GM10266 (cell line): ENCODE results near the gene TMEM114.

Source experiments
- DNase-seq: peaks from one replicate; pipeline ENCODE4 v3.0.0; 2012; ENCODE audit errors: extremely low spot score
- CTCF ChIP-seq: IDR thresholded peaks from 2 replicates; pipeline ENCODE4 v1.5.1; 2012; ENCODE audit warnings: mild to moderate bottlenecking, low read depth; ENCODE audit not compliant: control insufficient read depth, insufficient read depth; ENCODE audit errors: missing control alignments

TMEM114 gene

DNA sequence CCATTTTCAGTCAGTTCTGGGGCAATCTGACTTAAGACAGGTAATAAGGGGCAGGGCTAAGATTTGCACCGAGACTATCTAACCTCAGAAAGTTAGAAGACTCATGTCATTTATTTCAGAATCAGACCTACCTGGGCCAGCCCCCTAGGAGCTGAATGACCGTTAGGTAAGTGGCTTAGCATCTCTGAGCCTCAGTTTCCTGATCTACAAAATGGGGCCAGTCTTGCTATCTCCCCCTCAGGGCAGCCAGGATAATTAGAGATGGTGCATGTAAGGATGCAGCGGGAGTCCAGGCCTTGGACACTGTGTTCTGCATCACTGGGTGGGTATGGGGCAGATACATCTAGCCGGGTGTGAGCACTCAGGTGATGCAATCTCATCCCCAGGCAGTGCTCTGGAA, 20.8 kb upstream of the TMEM114 start:
- no peak for DNase-seq
- TF ChIP-seq CTCF: no peak

DNA sequence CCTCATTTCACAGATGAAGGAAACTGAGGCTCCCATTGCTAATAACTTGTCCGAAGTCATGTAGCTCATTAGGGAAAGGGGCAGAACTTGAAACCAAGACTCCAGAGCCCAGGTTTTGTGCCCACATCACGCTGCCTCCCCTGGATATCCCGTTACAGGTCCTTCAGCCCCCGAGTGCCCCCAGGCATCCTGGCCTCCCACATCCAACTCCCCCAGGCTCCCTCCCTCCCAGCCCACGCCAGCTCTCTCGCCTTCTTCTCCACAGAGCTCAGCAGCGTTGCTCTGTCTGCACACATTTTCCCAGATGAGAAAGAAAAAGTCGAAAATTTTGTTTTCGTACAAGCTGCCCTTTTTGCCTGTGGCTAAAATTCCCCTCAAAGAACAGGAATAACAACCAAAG, 16.9 kb upstream of the TMEM114 start:
- DNase-seq: no peak
- no peak for TF ChIP-seq CTCF

DNA sequence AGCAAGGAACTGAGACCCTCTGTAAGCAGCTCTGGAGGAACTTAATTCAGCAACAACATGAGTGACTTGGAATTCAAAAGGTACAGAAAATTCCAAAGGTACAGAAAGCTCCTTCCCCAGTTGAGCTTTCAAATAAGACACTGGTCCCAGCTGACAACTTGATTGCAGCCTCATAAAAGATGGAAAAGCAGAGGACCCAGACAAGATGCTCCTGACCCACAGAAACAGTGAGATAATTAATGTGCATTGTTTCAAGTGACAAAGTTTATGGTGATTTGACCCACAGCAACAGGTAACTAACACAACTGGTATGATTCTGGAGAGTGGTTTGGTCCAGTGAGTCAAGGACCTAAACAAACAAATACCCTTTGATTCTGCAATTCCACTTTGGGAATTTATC, 15.2 kb upstream of the TMEM114 start:
- no peak for TF ChIP-seq CTCF
- no peak for DNase-seq

- no peak for DNase-seq
- TF ChIP-seq CTCF: no peak
Observed at GRCh38 chr16:8600144-8600775, 9.9 kb upstream of the TMEM114 start.

DNA sequence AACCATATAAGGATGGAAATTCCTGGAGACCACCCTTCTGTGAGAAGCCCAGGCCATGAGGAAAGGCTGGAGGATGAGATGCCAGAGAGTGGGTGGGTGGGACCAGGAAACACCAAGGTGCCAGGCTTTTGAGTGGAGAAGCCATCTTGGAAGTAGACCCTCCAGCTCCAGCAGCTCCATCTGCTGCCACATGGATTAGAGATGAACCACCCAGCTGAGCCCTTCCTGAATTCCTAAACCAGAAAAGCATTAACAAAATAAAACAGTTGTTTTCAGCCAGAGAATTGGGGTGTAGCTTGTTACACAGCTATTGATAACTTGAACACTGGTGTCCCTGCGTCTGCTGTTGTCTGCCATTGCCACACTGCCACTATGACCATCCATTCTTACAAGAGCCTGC, 6.3 kb upstream of the TMEM114 start:
- DNase-seq: no peak
- no peak for TF ChIP-seq CTCF

DNA sequence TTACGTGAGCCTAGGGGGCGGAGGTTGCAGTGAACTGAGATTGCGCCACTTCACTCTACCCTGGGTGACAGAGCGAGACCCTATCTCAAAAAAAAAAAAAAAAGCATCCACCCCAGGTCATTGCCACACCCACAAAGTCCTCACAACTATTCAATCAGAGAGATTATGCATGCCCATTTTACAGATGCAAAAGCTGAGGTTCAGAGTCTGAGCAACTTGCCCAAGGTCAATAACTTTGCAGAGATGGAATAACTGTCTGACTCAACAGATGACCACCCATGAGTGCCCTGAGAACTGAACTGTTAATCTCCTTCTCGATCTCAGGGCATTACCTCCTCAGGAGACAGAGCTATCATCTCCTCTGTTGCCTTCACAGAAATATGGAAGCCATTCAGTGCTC, 5.5 kb upstream of the TMEM114 start:
- DNase-seq: no peak
- no peak for TF ChIP-seq CTCF

DNA sequence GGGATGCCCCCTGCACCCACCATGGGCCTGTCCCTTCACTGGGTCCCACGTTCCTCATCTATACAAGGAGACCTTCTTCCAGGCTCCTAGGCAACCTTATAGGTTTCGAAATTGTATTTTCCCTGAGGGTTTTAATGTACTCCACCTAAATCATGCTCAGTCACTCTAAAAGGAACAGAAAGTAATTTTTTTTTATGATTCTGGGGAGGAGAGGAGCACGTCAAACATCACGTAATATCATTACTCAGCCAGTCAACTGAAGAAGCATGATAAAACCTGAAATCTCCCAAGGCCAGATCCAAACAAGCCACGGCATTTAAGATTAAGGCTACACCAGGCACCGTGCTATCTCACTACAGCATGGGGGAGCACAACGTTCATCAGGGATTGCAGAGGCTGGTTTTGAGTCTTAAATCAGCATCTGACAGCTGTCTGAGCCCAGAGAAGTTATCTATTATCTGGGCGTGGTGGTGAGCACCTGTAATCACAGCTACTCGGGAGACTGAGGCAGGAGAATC, 3.9 kb upstream of the TMEM114 start:
- TF ChIP-seq CTCF: no peak
- DNase-seq: no peak
